GM23338 (cell line): ENCODE data around the gene MAGI1. TPM values are rescaled to one million over a fixed set of nuclear protein-coding genes. Genes with fewer than 3 reads are reported as not detected.

ENCODE experiments used
- ATAC-seq: fragments of 200-7000 bp; cut with Tn5 transposase; 3 replicates; pipeline ENCODE4 v1.9.1; 2020
- DNase-seq: peaks from one replicate; pipeline ENCODE4 v3.0.0-alpha.2; 2015; ENCODE audit warnings: low spot score
- H2AFZ ChIP-seq: fragments of 200-600 bp; sonication (generic); 2 replicates; pipeline ENCODE4 v1.8.0; 2016; ENCODE audit warnings: antibody characterized with exemption, mild to moderate bottlenecking, moderate library complexity
- H3F3A ChIP-seq: fragments of 200-600 bp; sonication (generic); replicated peaks from 2 replicates; pipeline ENCODE4 v1.8.0; 2017; ENCODE audit warnings: antibody characterized with exemption, mixed run types, low read depth
- H3K27ac ChIP-seq: fragments of 200-600 bp; sonication (generic); 2 replicates; pipeline ENCODE4 v1.6.1; 2016; ENCODE audit warnings: low read depth
- H3K27me3 ChIP-seq: fragments of 200-600 bp; sonication (generic); 2 replicates; pipeline ENCODE4 v1.8.0; 2016; ENCODE audit warnings: mild to moderate bottlenecking, mixed run types, moderate library complexity; ENCODE audit not compliant: insufficient read depth
- H3K36me3 ChIP-seq: fragments of 200-600 bp; sonication (generic); 2 replicates; pipeline ENCODE4 v1.8.0; 2016; ENCODE audit warnings: mild to moderate bottlenecking; ENCODE audit not compliant: insufficient read depth
- H3K4me1 ChIP-seq: fragments of 200-600 bp; sonication (generic); 2 replicates; pipeline ENCODE4 v1.8.0; 2016; ENCODE audit warnings: mild to moderate bottlenecking, moderate library complexity; ENCODE audit not compliant: insufficient read depth
- H3K4me2 ChIP-seq: fragments of 200-600 bp; sonication (generic); 2 replicates; pipeline ENCODE4 v1.7.1; 2017; ENCODE audit warnings: mixed run types
- H3K4me3 ChIP-seq: fragments of 200-600 bp; sonication (generic); 2 replicates; pipeline ENCODE4 v1.6.1; 2016; ENCODE audit warnings: mixed run types
- H3K79me2 ChIP-seq: fragments of 200-600 bp; sonication (generic); replicated peaks from 2 replicates; pipeline ENCODE4 v1.8.0; 2017; ENCODE audit warnings: mild to moderate bottlenecking; ENCODE audit not compliant: insufficient read depth
- H3K9me2 ChIP-seq: fragments of 200-600 bp; sonication (generic); 2 replicates; pipeline ENCODE4 v1.8.0; 2017; ENCODE audit not compliant: insufficient read depth
- H4K20me1 ChIP-seq: fragments of 200-600 bp; sonication (generic); replicated peaks from 2 replicates; pipeline ENCODE4 v1.8.0; 2017; ENCODE audit warnings: mild to moderate bottlenecking; ENCODE audit not compliant: insufficient read depth
- H3K27ac Mint-ChIP-seq: 2 replicates; pipeline ENCODE4 v1.8.0; 2020; ENCODE audit warnings: inconsistent platforms, mild to moderate bottlenecking, moderate library complexity, mixed read lengths
- H3K27me3 Mint-ChIP-seq: 3 replicates; pipeline ENCODE4 v1.8.0; 2022; ENCODE audit warnings: low read depth, mild to moderate bottlenecking, moderate library complexity, mixed read lengths, inconsistent platforms; ENCODE audit not compliant: insufficient read depth, poor library complexity
- H3K36me3 Mint-ChIP-seq: 3 replicates; pipeline ENCODE4 v1.8.0; 2021; ENCODE audit warnings: low read depth, mild to moderate bottlenecking, inconsistent platforms, moderate library complexity, mixed read lengths
- H3K4me1 Mint-ChIP-seq: 3 replicates; pipeline ENCODE4 v1.8.0; 2020; ENCODE audit warnings: mild to moderate bottlenecking, inconsistent platforms, mixed read lengths
- H3K4me3 Mint-ChIP-seq: 3 replicates; pipeline ENCODE4 v1.8.0; 2021; ENCODE audit warnings: moderate library complexity, mild to moderate bottlenecking, inconsistent platforms, mixed read lengths
- H3K9me3 Mint-ChIP-seq: 3 replicates; pipeline ENCODE4 v1.8.0; 2020; ENCODE audit warnings: moderate library complexity, mild to moderate bottlenecking, inconsistent platforms, mixed read lengths
- EZH2 ChIP-seq: fragments of 200-600 bp; sonication (generic); IDR thresholded peaks from one replicate; pipeline ENCODE4 v1.8.0; 2017; ENCODE audit warnings: antibody characterized with exemption, mild to moderate bottlenecking, low read depth; ENCODE audit not compliant: unreplicated experiment
- JUNB ChIP-seq: IDR thresholded peaks from one replicate; pipeline ENCODE4 v1.6.1; 2016; ENCODE audit warnings: antibody characterized with exemption; ENCODE audit not compliant: unreplicated experiment
- NANOG ChIP-seq: IDR thresholded peaks from 2 replicates; pipeline ENCODE4 v1.6.1; 2016; ENCODE audit warnings: antibody characterized with exemption, borderline replicate concordance
- POLR2AphosphoS5 ChIP-seq: IDR thresholded peaks from 2 replicates; pipeline ENCODE4 v1.6.1; 2016; ENCODE audit warnings: antibody characterized with exemption, low read depth
- STAT1 ChIP-seq: IDR thresholded peaks from one replicate; pipeline ENCODE4 v1.6.1; 2016; ENCODE audit warnings: antibody characterized with exemption; ENCODE audit not compliant: unreplicated experiment
- ZNF462 ChIP-seq: fragments of 250-450 bp; sonication (Bioruptor Pico); IDR thresholded peaks from 2 replicates; pipeline ENCODE4 v1.5.0; 2020; ENCODE audit warnings: mild to moderate bottlenecking, moderate library complexity
- polyA plus RNA-seq: library from polyadenylated mRNA; unstranded; fragments of >200 nt; fragmentation: Nextera tagmentation; extraction: Ambion mirVana; gene quantifications from 2 replicates; pipeline ENCODE4 v1.2.1, GENCODE V29; 2016
- total RNA-seq: library from RNA; depleted of rRNA; stranded (reverse); fragments of >200 nt; shearing (Covaris generic); gene quantifications from 2 replicates; pipeline ENCODE4 v1.2.3, GENCODE V29; 2014
- TF ChIP-seq, protein P1 (sequence below): IDR thresholded peaks from one replicate; pipeline ENCODE4 v1.6.1; 2018; ENCODE audit warnings: antibody characterized with exemption; ENCODE audit not compliant: unreplicated experiment
- TF ChIP-seq, protein P2 (sequence below): IDR thresholded peaks from 2 replicates; pipeline ENCODE4 v1.6.1; 2016; ENCODE audit warnings: antibody characterized with exemption

MAGI1 gene
- total and polyA plus RNA-seq, 2 experiments from 2014 or later = 27.4 to 71.2 TPM

DNA sequence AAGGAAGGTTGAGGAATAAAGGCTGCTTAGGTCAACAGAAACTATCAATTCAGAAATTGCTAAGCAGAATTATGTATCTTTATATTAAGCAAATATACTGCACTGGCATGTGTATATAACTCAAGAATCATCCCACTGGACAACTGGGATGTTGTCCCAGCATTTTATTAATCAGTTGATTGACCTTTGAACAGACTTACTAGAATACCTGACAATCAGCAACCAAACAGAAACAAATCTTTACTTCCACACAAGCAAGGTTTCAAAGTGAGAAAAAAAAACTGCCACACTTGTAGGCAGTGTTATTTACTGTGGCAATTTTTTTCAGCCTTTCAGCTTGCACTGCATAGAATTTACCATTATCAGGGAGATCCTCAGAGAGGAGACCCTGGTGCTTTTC, 218.8 kb downstream of the MAGI1 start (continued):
- TF ChIP-seq, protein P1, sequence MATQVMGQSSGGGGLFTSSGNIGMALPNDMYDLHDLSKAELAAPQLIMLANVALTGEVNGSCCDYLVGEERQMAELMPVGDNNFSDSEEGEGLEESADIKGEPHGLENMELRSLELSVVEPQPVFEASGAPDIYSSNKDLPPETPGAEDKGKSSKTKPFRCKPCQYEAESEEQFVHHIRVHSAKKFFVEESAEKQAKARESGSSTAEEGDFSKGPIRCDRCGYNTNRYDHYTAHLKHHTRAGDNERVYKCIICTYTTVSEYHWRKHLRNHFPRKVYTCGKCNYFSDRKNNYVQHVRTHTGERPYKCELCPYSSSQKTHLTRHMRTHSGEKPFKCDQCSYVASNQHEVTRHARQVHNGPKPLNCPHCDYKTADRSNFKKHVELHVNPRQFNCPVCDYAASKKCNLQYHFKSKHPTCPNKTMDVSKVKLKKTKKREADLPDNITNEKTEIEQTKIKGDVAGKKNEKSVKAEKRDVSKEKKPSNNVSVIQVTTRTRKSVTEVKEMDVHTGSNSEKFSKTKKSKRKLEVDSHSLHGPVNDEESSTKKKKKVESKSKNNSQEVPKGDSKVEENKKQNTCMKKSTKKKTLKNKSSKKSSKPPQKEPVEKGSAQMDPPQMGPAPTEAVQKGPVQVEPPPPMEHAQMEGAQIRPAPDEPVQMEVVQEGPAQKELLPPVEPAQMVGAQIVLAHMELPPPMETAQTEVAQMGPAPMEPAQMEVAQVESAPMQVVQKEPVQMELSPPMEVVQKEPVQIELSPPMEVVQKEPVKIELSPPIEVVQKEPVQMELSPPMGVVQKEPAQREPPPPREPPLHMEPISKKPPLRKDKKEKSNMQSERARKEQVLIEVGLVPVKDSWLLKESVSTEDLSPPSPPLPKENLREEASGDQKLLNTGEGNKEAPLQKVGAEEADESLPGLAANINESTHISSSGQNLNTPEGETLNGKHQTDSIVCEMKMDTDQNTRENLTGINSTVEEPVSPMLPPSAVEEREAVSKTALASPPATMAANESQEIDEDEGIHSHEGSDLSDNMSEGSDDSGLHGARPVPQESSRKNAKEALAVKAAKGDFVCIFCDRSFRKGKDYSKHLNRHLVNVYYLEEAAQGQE = no peak
- TF ChIP-seq EZH2 (no peak), POLR2AphosphoS5 (no peak), NANOG (no peak), STAT1 (no peak)
- TF ChIP-seq, protein P2, sequence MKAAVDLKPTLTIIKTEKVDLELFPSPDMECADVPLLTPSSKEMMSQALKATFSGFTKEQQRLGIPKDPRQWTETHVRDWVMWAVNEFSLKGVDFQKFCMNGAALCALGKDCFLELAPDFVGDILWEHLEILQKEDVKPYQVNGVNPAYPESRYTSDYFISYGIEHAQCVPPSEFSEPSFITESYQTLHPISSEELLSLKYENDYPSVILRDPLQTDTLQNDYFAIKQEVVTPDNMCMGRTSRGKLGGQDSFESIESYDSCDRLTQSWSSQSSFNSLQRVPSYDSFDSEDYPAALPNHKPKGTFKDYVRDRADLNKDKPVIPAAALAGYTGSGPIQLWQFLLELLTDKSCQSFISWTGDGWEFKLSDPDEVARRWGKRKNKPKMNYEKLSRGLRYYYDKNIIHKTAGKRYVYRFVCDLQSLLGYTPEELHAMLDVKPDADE = no peak

DNA sequence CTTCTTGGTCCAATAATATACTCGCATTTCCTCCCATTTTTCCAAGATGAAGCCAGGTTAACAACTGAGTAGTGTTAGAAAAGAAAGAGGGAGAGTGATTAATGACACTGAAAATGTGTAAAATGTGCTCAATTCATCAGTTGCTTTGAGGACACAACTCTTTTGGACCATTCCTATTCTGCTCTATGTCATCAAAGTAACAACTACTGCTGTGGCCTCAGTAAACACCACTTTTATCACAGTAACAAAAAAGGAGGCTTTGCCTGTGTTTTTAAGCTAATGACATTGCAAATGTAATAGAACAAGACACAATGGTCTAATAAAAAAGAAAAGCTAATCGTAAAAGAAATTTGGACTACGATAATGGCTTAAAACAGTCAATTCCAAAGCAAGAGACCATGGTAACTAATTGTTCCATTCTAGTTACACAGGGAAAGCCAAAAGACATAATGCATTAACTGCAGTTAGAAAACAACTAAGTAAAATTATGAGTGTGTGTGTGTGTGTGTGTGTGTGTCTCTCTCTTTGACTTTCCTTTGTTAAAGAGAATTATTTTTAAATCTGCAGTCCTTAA, 221.1 kb downstream of the MAGI1 start:
- Histone ChIP-seq H3K27ac (no peak overlapping the region), H3K9me2 (no peaks in the 10 kb centered on the region), H3K27me3 (peaks cover 18% of the 10 kb centered on the region), H2AFZ (no peak overlapping the region), H3K4me3 (no peak overlapping the region), H4K20me1 (peaks cover 28% of the 10 kb centered on the region; the same call in 1 of the 2 replicates), H3K79me2 (peaks cover 15% of the 10 kb centered on the region), H3K4me2 (no peak overlapping the region), H3F3A (no peaks in the 10 kb centered on the region), H3K4me1 (peaks cover 34% of the 10 kb centered on the region), H3K36me3 (no peaks in the 10 kb centered on the region)
- no peak for ATAC-seq
- Mint-ChIP-seq H3K36me3 (no peaks in the 10 kb centered on the region; the same call in 1 of the 3 replicates), H3K4me3 (no peak overlapping the region), H3K4me1 (peaks cover 40% of the 10 kb centered on the region), H3K27ac (no peak overlapping the region), H3K9me3 (peaks cover 2% of the 10 kb centered on the region; the same call in 1 of the 3 replicates), H3K27me3 (peaks cover 13% of the 10 kb centered on the region)
- DNase-seq = no peak
- TF ChIP-seq NANOG = no peak
- TF ChIP-seq JUNB = no peak
- TF ChIP-seq, protein P2 = no peak
- TF ChIP-seq, protein P1 = no peak
- TF ChIP-seq ZNF462 = no peak
